HG03025 (cell line): ENCODE data around the gene LPCAT1.

Experiments
- ATAC-seq: cut with Tn5 transposase; IDR thresholded peaks from one replicate; pipeline ENCODE4 v1.9.1; 2021; ENCODE audit warnings: mild to moderate bottlenecking, moderate library complexity; ENCODE audit not compliant: unreplicated experiment, low FRiP score

LPCAT1 gene

GRCh38 chr5:1555808-1556731 is 32.3 kb upstream of the LPCAT1 start:
- no peak for ATAC-seq

- no peak for ATAC-seq
Observed at GRCh38 chr5:1555011-1555807, 31.4 kb upstream of the LPCAT1 start.

- ATAC-seq = no peak
Observed at GRCh38 chr5:1554410-1554967, 30.7 kb upstream of the LPCAT1 start.

DNA sequence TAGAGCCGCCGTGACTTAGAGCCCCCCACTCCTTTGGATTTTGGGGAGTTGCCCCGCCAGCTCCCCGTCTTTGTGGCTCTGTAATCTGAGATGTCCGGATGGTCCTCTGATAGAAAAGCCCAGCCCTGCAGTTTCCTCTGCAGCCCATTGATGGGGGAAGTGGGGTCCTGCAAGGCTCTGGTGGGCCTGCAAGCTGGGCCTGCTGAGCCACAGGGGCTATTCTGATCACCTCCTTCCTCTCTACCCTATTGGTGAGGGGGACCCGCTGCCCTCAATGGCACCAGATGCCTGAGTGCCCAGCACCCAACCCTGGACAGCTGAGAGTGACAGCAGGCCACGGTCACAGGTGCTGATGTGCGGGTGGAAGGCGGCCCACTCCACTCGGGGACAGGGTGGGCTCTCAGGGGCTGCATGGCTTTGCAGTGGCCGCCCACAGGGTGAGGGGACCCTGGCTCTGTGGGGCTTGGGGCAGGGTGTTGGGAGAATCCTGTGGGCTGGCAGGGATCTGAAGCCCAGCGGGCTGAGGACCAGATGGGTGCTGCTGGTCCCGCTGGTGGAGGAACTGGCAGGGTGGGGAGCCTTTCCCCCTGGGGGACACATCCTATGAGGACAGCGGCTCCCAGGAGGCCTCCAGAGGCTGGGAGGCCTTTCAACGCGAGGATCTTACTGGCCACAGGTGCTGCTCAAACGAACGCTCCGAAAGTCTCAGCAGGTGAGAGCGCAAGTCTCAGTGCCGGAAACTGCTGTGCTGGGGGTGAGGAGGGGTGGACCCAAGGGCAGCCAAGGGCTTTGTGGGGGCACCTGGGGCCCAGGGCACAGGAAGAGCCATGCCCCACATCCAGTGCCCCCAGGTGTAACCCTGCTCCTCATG is 30.0 kb upstream of the LPCAT1 start:
- ATAC-seq = no peak

DNA sequence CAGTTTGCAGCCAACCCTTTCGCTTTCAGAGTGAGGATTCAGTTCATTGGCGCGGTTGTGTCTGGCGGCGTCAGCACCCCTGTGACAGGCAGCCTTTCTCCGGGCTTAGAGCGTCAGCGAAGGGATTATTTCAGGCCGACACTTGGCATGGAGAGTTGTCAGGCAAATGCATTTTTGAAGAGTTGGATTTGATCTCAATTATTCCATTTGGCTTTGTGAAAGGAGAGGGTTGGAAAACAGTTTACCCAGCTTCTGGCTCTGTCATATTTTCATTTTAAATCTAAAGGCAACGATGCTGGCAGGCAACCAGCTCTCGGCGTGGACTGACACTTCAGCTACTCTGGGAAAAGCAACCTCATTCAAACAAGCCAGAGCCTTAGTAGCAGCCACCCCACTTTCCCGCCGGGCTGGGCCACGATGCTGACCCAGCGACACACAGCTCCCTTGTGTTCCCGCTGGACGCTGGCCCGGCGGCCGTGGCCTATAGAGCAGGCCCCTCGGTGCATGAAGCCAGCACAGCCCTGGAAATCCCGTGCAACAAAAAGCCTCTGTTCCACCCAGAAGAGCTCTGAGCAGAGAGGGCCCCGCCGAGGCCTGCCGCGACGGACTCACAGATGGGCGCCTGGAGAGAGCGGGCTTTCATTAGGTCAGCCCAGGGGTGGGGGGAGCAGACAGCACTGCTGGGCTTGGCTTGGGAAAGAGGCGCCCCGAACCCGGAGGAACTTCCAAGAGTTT is 28.9 kb upstream of the LPCAT1 start:
- no peak for ATAC-seq

GRCh38 chr5:1551426-1552301 is 27.9 kb upstream of the LPCAT1 start:
- no peak for ATAC-seq

- no peak for ATAC-seq
Observed at GRCh38 chr5:1550287-1551076, 26.7 kb upstream of the LPCAT1 start.

DNA sequence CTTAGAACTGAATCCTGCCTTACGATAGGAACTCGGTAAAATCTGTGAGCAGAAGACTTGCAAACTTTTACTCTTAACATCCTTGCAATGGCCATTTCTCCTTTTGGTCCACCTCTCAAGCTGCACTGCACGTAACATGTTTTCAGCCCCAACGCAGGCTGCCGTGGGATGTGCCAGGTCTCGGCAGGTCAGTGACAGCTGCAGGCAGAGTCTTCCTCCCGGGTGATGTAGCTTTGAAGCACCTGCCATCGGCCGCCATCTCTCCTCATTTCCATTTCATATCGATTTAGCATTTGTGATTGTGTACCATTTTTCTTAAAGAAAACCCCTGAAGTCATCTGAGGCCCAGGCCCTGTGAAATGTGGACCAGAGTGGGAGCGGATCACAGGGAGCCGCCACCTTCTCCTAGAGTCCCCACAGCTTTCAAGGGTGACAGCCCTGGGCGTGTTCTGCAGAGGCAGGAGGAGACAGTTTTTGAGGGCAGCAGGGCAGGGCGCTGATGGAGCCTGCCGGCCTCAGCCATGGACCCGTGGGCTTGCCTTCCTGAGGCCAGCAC is 25.8 kb upstream of the LPCAT1 start:
- no peak for ATAC-seq

- no peak for ATAC-seq
Observed at GRCh38 chr5:1548702-1549474, 25.1 kb upstream of the LPCAT1 start.

DNA sequence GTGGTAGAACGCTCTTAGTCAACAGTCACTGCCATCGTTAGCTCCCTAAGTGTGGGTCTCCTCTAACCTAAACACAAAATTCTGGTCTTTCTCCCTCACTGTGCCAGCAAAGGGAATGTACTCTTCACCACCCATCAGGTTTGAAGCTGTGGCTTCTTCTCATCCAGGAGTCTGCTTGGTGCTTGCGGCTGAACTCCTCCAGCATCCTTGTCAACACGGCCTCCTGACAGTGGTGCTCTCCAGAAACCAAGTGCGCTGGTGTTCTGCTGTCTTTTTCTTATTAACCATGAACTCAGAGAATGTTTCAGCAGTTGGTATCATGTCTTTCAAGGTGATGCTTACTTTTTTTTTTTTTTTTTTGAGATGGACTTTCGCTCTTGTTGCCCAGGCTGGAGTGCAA is 23.9 kb upstream of the LPCAT1 start:
- ATAC-seq = no peak

GRCh38 chr5:1547236-1547635 is 23.5 kb upstream of the LPCAT1 start:
- ATAC-seq = no peak

GRCh38 chr5:1546556-1546955 is 22.8 kb upstream of the LPCAT1 start:
- no peak for ATAC-seq

DNA sequence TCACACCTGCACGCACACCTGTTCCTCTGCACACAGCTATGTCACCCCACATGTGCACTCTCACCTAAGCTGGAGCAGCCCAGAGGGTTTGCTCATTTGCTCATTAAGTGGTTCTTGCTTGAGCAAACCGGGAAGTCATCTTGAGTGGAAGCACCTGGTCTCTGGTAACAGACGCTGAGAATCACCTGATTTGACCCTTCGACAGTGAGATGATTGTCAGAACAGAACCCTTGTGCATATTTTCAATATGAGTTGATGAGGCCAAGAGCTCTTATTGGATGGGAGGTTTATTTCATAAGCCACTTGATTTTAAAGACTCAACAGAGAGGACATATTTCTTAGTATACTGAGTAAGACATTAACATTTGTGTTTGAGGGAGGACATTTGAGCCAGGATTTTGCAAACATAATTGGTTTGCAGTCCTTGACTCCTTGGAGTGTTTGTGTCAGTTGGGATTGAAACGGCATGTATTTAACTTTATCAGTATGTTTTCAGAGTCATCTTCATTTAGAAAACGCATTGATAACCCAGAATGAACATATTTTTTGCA is 22.1 kb upstream of the LPCAT1 start:
- ATAC-seq = no peak

DNA sequence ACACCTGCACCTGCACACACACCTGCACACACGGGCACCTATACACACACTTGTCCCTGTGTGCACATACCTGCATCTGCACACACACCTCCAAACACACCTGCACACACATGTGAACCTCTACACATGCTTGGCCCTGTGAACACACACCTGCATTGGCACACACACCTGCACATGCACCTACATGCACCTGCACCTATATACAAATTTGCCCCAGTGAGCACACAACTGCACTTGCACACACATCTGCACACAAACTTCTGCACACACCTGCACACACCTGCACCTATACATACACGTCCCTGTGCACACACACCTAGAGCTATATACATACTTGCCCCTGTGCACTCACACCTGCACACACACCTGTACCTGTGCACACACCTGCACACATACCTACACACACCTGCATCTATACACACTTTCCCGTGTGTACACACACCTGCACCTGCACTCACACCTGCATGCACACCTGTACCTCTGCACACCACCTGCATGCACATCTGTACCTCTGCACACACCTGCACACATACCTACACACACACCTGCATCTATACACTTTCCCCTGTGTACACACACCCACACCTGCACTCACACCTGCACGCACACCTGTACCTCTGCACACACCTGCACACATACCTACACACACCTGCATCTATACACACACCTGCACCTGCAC is 21.5 kb upstream of the LPCAT1 start:
- no peak for ATAC-seq

DNA sequence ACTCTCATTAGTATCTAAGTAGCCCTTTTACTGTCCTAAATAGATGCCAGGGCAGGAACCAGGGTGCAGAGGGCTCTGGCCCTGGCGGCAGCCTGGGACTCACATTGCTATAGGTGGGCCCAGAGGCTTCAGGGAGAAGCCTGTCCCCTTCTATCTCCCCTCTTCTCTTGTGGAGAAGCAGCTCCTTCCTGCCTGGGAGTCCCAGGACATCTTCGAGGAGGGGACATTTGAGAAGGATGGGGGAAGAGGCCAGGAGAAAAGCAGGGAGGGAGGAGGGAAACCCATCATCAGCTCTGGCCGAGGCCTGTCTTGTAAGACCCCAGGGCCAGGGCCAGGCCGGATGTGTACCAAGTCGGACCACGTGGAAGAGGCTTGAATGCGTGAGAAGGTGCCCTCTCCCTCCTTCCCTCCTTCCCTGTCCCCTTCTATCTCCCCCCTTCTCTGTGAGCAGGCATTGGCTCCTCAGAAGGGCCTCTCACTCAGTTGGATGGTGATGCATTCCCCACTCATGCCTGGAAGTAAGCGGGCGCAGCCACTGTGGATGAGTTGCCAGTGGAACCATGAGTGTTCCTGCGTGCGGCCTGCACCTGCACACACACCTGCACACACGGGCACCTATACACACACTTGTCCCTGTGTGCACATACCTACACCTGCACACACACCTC is 20.7 kb upstream of the LPCAT1 start:
- ATAC-seq = no peak
